PC-9 (cell line): ENCODE results near the gene TM9SF2. TPM values are rescaled to one million over a fixed set of nuclear protein-coding genes. Genes with fewer than 3 reads are reported as not detected.

Experiments used
- BruUV-seq: library from RNA; stranded (reverse); fragments of 400-500 nt; replicated peaks from 2 replicates; lab custom pipeline; 2021; lab: Mats Ljungman, UMichigan
- CTCF ChIA-PET: fragments of 300-600 bp; sonication (Branson Sonifier 250); formaldehyde crosslinking; loops from one replicate; lab custom pipeline; 2022; ENCODE audit warnings: antibody characterized with exemption; lab: Charles Lee
- POLR2A ChIA-PET: fragments of 300-600 bp; sonication (Branson Sonifier 250); formaldehyde crosslinking; loops from one replicate; lab custom pipeline; 2022; ENCODE audit warnings: antibody characterized with exemption; ENCODE audit not compliant: unreplicated experiment; lab: Charles Lee
- DNase-seq, 2 experiments: peaks; one replicate each; pipeline versions ENCODE4 v3.0.0 to v3.0.0-alpha.2; 2015 to 2022; ENCODE audit warnings: mixed read lengths in 1 of 2
- H2AFZ ChIP-seq: fragments of 200-600 bp; sonication (generic); 2 replicates; pipeline ENCODE4 v1.8.1; 2017; ENCODE audit warnings: antibody characterized with exemption
- H3F3A ChIP-seq: fragments of 200-600 bp; sonication (generic); 2 replicates; pipeline ENCODE4 v1.8.1; 2017; ENCODE audit warnings: antibody characterized with exemption, mild to moderate bottlenecking, low read depth; ENCODE audit not compliant: insufficient read depth
- H3K27ac ChIP-seq: fragments of 200-600 bp; sonication (generic); 2 replicates; pipeline ENCODE4 v1.6.1; 2016; ENCODE audit warnings: mixed run types
- H3K27me3 ChIP-seq: fragments of 200-600 bp; sonication (generic); 2 replicates; pipeline ENCODE4 v1.6.1; 2016; ENCODE audit warnings: low read depth, mixed run types; ENCODE audit not compliant: insufficient read depth
- H3K36me3 ChIP-seq: fragments of 200-600 bp; sonication (generic); 2 replicates; pipeline ENCODE4 v1.6.1; 2016; ENCODE audit warnings: low read depth, mixed run types
- H3K4me1 ChIP-seq: fragments of 200-600 bp; sonication (generic); replicated peaks from 2 replicates; pipeline ENCODE4 v1.6.1; 2016; ENCODE audit warnings: mixed run types; ENCODE audit not compliant: insufficient read depth
- H3K4me2 ChIP-seq: fragments of 200-600 bp; sonication (generic); 2 replicates; pipeline ENCODE4 v1.6.1; 2017; ENCODE audit warnings: mixed run types
- H3K4me3 ChIP-seq: fragments of 200-600 bp; sonication (generic); 2 replicates; pipeline ENCODE4 v1.6.1; 2016; ENCODE audit warnings: mixed run types
- H3K79me2 ChIP-seq: fragments of 200-600 bp; sonication (generic); 2 replicates; pipeline ENCODE4 v1.6.1; 2017; ENCODE audit warnings: low read depth, mixed run types
- H3K9me2 ChIP-seq: fragments of 200-600 bp; sonication (generic); 2 replicates; pipeline ENCODE4 v1.8.1; 2017; ENCODE audit warnings: mild to moderate bottlenecking; ENCODE audit not compliant: insufficient read depth
- H3K9me3 ChIP-seq: fragments of 200-600 bp; sonication (generic); 2 replicates; pipeline ENCODE4 v1.8.1; 2016; ENCODE audit warnings: low read depth; ENCODE audit not compliant: insufficient read depth
- H4K20me1 ChIP-seq: fragments of 200-600 bp; sonication (generic); 2 replicates; pipeline ENCODE4 v1.8.1; 2017; ENCODE audit not compliant: insufficient read depth
- CTCF ChIP-seq: fragments of 200-600 bp; sonication (generic); conservative IDR thresholded peaks from 2 replicates; pipeline ENCODE4 v1.6.1; 2017; ENCODE audit warnings: mixed run types, antibody characterized with exemption, mild to moderate bottlenecking, moderate library complexity
- EZH2 ChIP-seq: fragments of 200-600 bp; sonication (generic); IDR thresholded peaks from 2 replicates; pipeline ENCODE4 v1.8.0; 2017; ENCODE audit warnings: antibody characterized with exemption, low read depth
- intact Hi-C: fragments of 100-400 bp; cut with micrococcal nuclease; formaldehyde crosslinking; loops from one replicate; pipeline ENCODE4 v1.10.0; 2022; ENCODE audit not compliant: unreplicated experiment
- total RNA-seq: library from RNA; stranded (reverse); gene quantifications from 2 replicates; pipeline ENCODE4 v1.2.3, GENCODE V29; 2021

Gene TM9SF2
- total RNA-seq, 1 experiment from 2014 or later: 87.0 TPM

DNA sequence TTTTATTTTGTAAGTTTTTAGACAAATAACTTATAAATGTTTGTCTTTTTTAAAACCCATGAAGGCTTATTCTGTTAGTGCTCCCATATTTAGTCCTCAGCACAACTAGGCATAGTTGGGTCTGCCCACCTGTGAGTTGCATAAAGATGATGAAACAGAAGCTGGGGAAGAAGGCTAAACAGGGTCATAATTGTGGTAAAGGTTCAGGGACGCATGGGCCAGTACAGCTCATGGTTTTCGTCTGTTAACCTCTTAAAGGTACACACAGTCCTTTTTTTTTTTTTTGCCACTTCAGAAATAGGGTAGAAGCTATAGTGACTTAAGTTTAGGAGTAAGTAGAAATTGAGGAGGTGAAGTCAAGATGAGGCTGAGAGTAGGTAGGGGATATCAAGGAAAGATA, 58.3 kb downstream of the TM9SF2 start:
- intact Hi-C loops: no loop called here
- H4K20me1 ChIP-seq: no peaks in the 10 kb centered on the region; the same call in 1 of the 2 replicates
- no peak overlapping the region for H3K4me2 ChIP-seq
- H3F3A ChIP-seq: peaks cover 7% of the 10 kb centered on the region
- no peaks in the 10 kb centered on the region for H3K9me2 ChIP-seq
- BruUV-seq: no TSS peak
- H3K9me3 ChIP-seq: no peaks in the 10 kb centered on the region
- H3K27me3 ChIP-seq: no peaks in the 10 kb centered on the region
- POLR2A ChIA-PET: no interaction called here
- H3K4me3 ChIP-seq: no peak overlapping the region
- CTCF ChIA-PET: no interaction called here
- H3K4me1 ChIP-seq: no peaks in the 10 kb centered on the region
- H3K27ac ChIP-seq: no peak overlapping the region
- no peak for TF ChIP-seq EZH2
- TF ChIP-seq CTCF: no peak
- H3K79me2 ChIP-seq: no peaks in the 10 kb centered on the region
- peaks cover 49% of the 10 kb centered on the region for H3K36me3 ChIP-seq
- DNase-seq: no peak
- H2AFZ ChIP-seq: no peak overlapping the region

GRCh38 chr13:99563404-99563803, 62.1 kb downstream of the TM9SF2 start:
- Histone ChIP-seq H3K27me3 (no peaks in the 10 kb centered on the region), H3K9me3 (no peaks in the 10 kb centered on the region), H3K4me2 (no peak overlapping the region), H3K79me2 (no peaks in the 10 kb centered on the region), H3K4me1 (no peaks in the 10 kb centered on the region), H3K36me3 (peaks cover 28% of the 10 kb centered on the region; the same call in 1 of the 2 replicates), H3K9me2 (no peaks in the 10 kb centered on the region), H3K4me3 (no peak overlapping the region), H3F3A (peaks cover 7% of the 10 kb centered on the region; the same call in 1 of the 2 replicates), H2AFZ (no peak overlapping the region), H3K27ac (no peak overlapping the region), H4K20me1 (no peaks in the 10 kb centered on the region; the same call in 1 of the 2 replicates)
- intact Hi-C loops: no loop called here
- CTCF ChIA-PET: no interaction called here
- no peak for TF ChIP-seq CTCF
- no peak for TF ChIP-seq EZH2
- BruUV-seq: no TSS peak
- POLR2A ChIA-PET: no interaction called here
- no peak for DNase-seq

GRCh38 chr13:99564386-99564785, 63.1 kb downstream of the TM9SF2 start:
- H3K4me1 ChIP-seq: no peaks in the 10 kb centered on the region
- DNase-seq: no peak
- no peaks in the 10 kb centered on the region for H3K27me3 ChIP-seq
- H3K79me2 ChIP-seq: no peaks in the 10 kb centered on the region
- no peak overlapping the region for H3K4me2 ChIP-seq
- peaks cover 7% of the 10 kb centered on the region; the same call in 1 of the 2 replicates for H3F3A ChIP-seq
- H3K9me3 ChIP-seq: no peaks in the 10 kb centered on the region
- POLR2A ChIA-PET: no interaction called here
- H3K9me2 ChIP-seq: no peaks in the 10 kb centered on the region
- H4K20me1 ChIP-seq: no peaks in the 10 kb centered on the region; the same call in 1 of the 2 replicates
- no peak overlapping the region for H3K4me3 ChIP-seq
- no peak overlapping the region for H3K27ac ChIP-seq
- BruUV-seq: no TSS peak
- H3K36me3 ChIP-seq: peaks cover 23% of the 10 kb centered on the region; the same call in 1 of the 2 replicates
- CTCF ChIA-PET: no interaction called here
- H2AFZ ChIP-seq: no peak overlapping the region
- intact Hi-C loops: no loop called here
- TF ChIP-seq EZH2: no peak
- no peak for TF ChIP-seq CTCF
